Endothelial cell (in vitro differentiated cells): ENCODE measurements around the gene MINK1. TPM values are rescaled to one million over a fixed set of nuclear protein-coding genes. Genes with fewer than 3 reads are reported as not detected.

Experiments used
- DNase-seq: peaks from one replicate; pipeline ENCODE4 v3.0.0; 2021; ENCODE audit warnings: low spot score
- H3K27ac Mint-ChIP-seq: one replicate; pipeline ENCODE4 v1.8.0; 2021; ENCODE audit warnings: mixed read lengths, inconsistent platforms; ENCODE audit not compliant: unreplicated experiment
- H3K27me3 Mint-ChIP-seq: one replicate; pipeline ENCODE4 v1.8.0; 2021; ENCODE audit warnings: mild to moderate bottlenecking, moderate library complexity, mixed read lengths, inconsistent platforms; ENCODE audit not compliant: unreplicated experiment
- H3K36me3 Mint-ChIP-seq: one replicate; pipeline ENCODE4 v1.8.0; 2021; ENCODE audit warnings: mild to moderate bottlenecking, low read depth, mixed read lengths, inconsistent platforms; ENCODE audit not compliant: unreplicated experiment
- H3K4me1 Mint-ChIP-seq: one replicate; pipeline ENCODE4 v1.8.0; 2021; ENCODE audit warnings: mild to moderate bottlenecking, mixed read lengths, inconsistent platforms; ENCODE audit not compliant: unreplicated experiment
- H3K4me3 Mint-ChIP-seq: one replicate; pipeline ENCODE4 v1.8.0; 2021; ENCODE audit warnings: mild to moderate bottlenecking, mixed read lengths, inconsistent platforms; ENCODE audit not compliant: unreplicated experiment
- H3K9me3 Mint-ChIP-seq: one replicate; pipeline ENCODE4 v1.8.0; 2021; ENCODE audit warnings: mixed read lengths, inconsistent platforms; ENCODE audit not compliant: unreplicated experiment
- total RNA-seq: library from RNA; stranded (reverse); fragmentation: NEBNext Ultra II Directional; extraction: Animal tissue kit (Norgen Biotek cat#: 25700); gene quantifications from one replicate; pipeline ENCODE4 v1.2.1, GENCODE V29; 2021; ENCODE audit not compliant: unreplicated experiment
- TF ChIP-seq, protein P1 (sequence below): fragments of 200-600 bp; sonication (generic); IDR thresholded peaks from one replicate; pipeline ENCODE4 v1.5.0; 2021; ENCODE audit warnings: antibody characterized with exemption; ENCODE audit not compliant: unreplicated experiment

Gene MINK1
- total RNA-seq, 1 donor from 2014 or later, result 176 TPM

DNA sequence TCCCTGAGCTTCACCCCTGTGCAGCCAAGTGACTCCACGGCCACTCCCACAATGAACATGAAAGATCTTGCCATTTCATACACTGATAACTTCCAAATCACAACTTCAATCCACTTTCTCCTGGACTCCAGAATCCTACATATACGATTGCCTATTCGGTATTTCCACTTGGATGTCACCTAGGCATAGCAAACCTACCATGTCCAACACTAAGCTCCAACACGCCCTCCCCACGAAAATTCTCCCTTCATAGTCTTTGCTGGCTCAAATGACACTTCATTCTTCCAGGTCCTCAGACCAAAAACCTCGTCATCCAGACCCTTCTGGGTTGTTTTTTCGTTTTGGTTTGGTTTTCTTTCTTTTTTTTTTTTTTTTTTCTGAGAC, 42.4 kb upstream of the MINK1 start:
- peak overlapping the region; percentile 55 for H3K27ac Mint-ChIP-seq
- H3K27me3 Mint-ChIP-seq, result peaks cover 10% of the 10 kb centered on the region
- peaks cover 3% of the 10 kb centered on the region for H3K36me3 Mint-ChIP-seq
- H3K9me3 Mint-ChIP-seq, result no peaks in the 10 kb centered on the region
- peaks cover 8% of the 10 kb centered on the region for H3K4me1 Mint-ChIP-seq
- no peak for DNase-seq
- TF ChIP-seq, protein P1, sequence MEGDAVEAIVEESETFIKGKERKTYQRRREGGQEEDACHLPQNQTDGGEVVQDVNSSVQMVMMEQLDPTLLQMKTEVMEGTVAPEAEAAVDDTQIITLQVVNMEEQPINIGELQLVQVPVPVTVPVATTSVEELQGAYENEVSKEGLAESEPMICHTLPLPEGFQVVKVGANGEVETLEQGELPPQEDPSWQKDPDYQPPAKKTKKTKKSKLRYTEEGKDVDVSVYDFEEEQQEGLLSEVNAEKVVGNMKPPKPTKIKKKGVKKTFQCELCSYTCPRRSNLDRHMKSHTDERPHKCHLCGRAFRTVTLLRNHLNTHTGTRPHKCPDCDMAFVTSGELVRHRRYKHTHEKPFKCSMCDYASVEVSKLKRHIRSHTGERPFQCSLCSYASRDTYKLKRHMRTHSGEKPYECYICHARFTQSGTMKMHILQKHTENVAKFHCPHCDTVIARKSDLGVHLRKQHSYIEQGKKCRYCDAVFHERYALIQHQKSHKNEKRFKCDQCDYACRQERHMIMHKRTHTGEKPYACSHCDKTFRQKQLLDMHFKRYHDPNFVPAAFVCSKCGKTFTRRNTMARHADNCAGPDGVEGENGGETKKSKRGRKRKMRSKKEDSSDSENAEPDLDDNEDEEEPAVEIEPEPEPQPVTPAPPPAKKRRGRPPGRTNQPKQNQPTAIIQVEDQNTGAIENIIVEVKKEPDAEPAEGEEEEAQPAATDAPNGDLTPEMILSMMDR, result no peak
- peak overlapping the region; percentile 88 for H3K4me3 Mint-ChIP-seq

DNA sequence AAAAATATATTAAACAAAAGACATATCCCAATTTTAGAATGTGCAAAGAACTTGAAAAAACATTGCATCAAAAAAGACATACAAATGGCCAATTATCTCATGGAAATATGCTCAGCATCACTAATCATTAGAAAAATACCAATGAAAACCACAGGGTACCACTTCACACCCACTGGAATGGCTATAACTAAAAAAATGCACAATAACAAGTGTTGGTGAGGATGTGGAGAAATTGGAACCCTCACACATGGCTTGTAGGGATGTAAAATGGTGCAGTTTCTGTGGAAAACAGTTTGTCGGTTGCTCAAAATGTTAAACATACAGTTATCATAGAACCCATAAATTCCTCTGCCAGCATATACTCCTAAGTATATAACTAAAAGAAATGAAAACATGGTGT, 38.0 kb upstream of the MINK1 start:
- TF ChIP-seq, protein P1, result no peak
- H3K27me3 Mint-ChIP-seq, result peaks cover 9% of the 10 kb centered on the region
- H3K36me3 Mint-ChIP-seq, result peaks cover 19% of the 10 kb centered on the region
- H3K27ac Mint-ChIP-seq, result peak overlapping the region; percentile 45
- H3K4me1 Mint-ChIP-seq, result peaks cover 14% of the 10 kb centered on the region
- DNase-seq, result no peak
- H3K4me3 Mint-ChIP-seq, result peak overlapping the region; percentile 100
- no peaks in the 10 kb centered on the region for H3K9me3 Mint-ChIP-seq

DNA sequence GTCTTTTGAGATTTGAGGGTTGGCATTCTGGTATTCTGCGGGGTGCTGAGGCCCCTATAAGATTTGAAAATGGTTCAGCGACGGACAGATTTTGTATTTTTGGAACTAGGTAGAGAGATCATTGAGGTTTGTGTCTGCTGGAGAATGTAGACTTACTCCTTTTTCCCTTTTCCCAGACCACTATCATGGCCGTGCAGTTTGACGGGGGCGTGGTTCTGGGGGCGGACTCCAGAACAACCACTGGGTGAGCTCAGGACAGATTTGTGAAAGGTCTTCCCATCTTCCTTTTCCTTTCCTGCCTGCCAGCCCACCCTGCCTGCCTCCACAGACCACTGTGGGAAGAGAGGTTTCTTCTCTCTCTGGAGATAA, 36.6 kb upstream of the MINK1 start:
- TF ChIP-seq, protein P1, result no peak
- Mint-ChIP-seq H3K9me3 (no peaks in the 10 kb centered on the region), H3K4me3 (peak overlapping the region; percentile 100), H3K27me3 (peaks cover 6% of the 10 kb centered on the region), H3K4me1 (peaks cover 15% of the 10 kb centered on the region), H3K27ac (peak overlapping the region; percentile 96), H3K36me3 (peaks cover 22% of the 10 kb centered on the region)
- peak; percentile 64 for DNase-seq

DNA sequence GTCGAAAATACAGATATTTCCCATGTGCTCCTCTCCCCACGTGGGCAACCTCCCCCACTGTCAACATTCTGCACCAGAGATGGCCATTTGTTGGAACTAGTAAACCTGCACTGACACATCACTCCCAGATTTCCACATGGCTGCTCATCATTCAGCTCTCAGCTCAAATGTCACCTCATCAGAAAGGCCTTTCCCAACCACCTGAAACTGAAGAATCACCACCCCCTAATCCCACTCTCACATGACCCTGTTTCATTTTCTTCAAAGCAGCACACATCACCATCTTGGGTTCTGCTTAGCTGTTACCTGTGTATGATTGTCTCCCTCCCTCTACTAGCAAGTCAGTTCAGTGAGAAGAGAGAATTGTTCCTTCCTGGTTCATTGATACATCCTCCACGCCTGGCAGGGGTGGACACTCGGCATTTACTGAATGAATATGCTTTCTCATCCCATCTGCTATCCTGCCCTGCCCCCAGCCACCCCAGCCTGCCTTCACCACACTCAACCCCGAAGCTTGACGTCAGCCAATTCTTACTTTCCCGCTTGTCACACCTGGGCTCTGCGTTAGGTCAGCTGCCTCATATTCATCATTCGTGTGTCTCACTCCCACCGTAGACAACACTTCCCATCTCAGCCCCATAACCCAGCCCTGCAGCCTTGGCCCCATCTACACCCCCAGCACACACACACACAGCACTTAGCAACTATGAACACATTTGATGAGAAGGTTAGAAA, 32.5 kb upstream of the MINK1 start:
- Mint-ChIP-seq H3K4me1 (peaks cover 15% of the 10 kb centered on the region), H3K4me3 (no peak overlapping the region), H3K9me3 (no peaks in the 10 kb centered on the region), H3K36me3 (peaks cover 22% of the 10 kb centered on the region), H3K27me3 (peaks cover 11% of the 10 kb centered on the region), H3K27ac (no peak overlapping the region)
- DNase-seq, result no peak
- TF ChIP-seq, protein P1, result no peak

DNA sequence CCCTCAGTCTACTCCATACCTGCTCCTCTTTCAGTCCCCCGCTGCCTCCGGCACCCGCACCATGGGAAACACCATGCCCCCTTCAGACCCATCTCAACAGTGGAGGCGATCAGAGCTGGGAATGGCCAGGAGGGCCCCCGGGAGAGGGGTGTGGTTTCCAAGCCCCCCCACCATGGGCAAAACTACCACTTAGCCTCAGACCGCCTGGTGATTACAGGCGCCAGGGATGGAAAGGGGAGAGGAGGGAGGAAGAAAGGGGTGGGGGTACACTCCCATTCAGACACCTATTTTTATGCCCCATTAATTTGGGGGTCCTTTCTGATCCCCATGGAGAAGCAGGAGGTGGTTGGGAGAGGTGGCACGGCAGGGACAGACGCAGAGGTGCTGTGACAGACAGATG, 30.9 kb upstream of the MINK1 start, which contains the start of gene C17orf114:
TSS of gene C17orf114 (minus strand) at position 101 of the 400 bp plus-strand sequence.
- TF ChIP-seq, protein P1, result no peak
- Mint-ChIP-seq H3K27ac (no peak within 1 kb of the TSS), H3K9me3 (no peaks in the 10 kb centered on the region), H3K36me3 (peaks cover 18% of the 10 kb centered on the region), H3K27me3 (peaks cover 14% of the 10 kb centered on the region), H3K4me3 (no peak within 1 kb of the TSS), H3K4me1 (peaks cover 9% of the 10 kb centered on the region)
- DNase-seq, result no peak
